Eye (tissue), 1 donor: Measurements from ENCODE around the gene HEXIM1.

Source experiments
- DNase-seq: peaks from one replicate; pipeline ENCODE4 v3.0.0-alpha.2; 2015

The HEXIM1 gene

GRCh38 chr17:45148183-45149036 is at the start of gene HEXIM1:
Gene HEXIM1, plus strand, starts transcription at chr17:45148475. Its CDS starts 716 bp downstream, at chr17:45149191.
- DNase-seq, result peak; percentile 100

- DNase-seq, result peak; percentile 93
Observed at GRCh38 chr17:45098869-45099616, 49.2 kb upstream of the HEXIM1 start.

GRCh38 chr17:45101546-45101882 is 46.8 kb upstream of the HEXIM1 start:
- DNase-seq, result no peak

- no peak for DNase-seq
Observed at GRCh38 chr17:45101883-45102811, 46.1 kb upstream of the HEXIM1 start.

- no peak for DNase-seq
Observed at GRCh38 chr17:45102856-45103255, 45.4 kb upstream of the HEXIM1 start.

GRCh38 chr17:45103269-45103795 is 44.9 kb upstream of the HEXIM1 start:
- no peak for DNase-seq

- DNase-seq, result no peak
Observed at GRCh38 chr17:45104029-45104428, 44.2 kb upstream of the HEXIM1 start.

- no peak for DNase-seq
Observed at GRCh38 chr17:45104497-45104896, 43.8 kb upstream of the HEXIM1 start.

GRCh38 chr17:45104907-45105624 is 43.2 kb upstream of the HEXIM1 start:
- no peak for DNase-seq

- DNase-seq, result no peak
Observed at GRCh38 chr17:45106096-45106495, 42.2 kb upstream of the HEXIM1 start.

GRCh38 chr17:45106582-45106981 is 41.7 kb upstream of the HEXIM1 start:
- DNase-seq, result no peak

GRCh38 chr17:45107293-45108010 is 40.8 kb upstream of the HEXIM1 start:
- DNase-seq, result no peak

GRCh38 chr17:45108051-45108450 is 40.2 kb upstream of the HEXIM1 start:
- DNase-seq, result no peak

- DNase-seq, result no peak
Observed at GRCh38 chr17:45108595-45109521, 39.4 kb upstream of the HEXIM1 start.

GRCh38 chr17:45110676-45111611 is 37.3 kb upstream of the HEXIM1 start:
- no peak for DNase-seq

GRCh38 chr17:45111850-45112249 is 36.4 kb upstream of the HEXIM1 start:
- DNase-seq, result no peak

- DNase-seq, result no peak
Observed at GRCh38 chr17:45112559-45113423, 35.5 kb upstream of the HEXIM1 start.

- DNase-seq, result no peak
Observed at GRCh38 chr17:45113424-45113754, 34.9 kb upstream of the HEXIM1 start.
